Measurements from ENCODE around the gene PLA2G2A. TPM values are rescaled to one million over a fixed set of nuclear protein-coding genes. Genes with fewer than 3 reads are reported as not detected.

Gene PLA2G2A
- total RNA-seq, 2 experiments from 2014 or later = not detected

GRCh38 chr1:19963636-19964035 lies 15.8 kb downstream of the PLA2G2A start:
- Mint-ChIP-seq H3K9me3 (no peaks in the 10 kb centered on the region), H3K36me3 (ENCODE audit: low read depth) (no peaks in the 10 kb centered on the region), H3K4me1 (no peaks in the 10 kb centered on the region), H3K27ac (no peak overlapping the region), H3K4me3 (no peak overlapping the region), H3K27me3 (peaks cover 31% of the 10 kb centered on the region)
- POLR2A ChIA-PET = no interaction called here
- DNase-seq = no peak
- CTCF ChIA-PET = no interaction called here

GRCh38 chr1:19960591-19960990 lies 18.8 kb downstream of the PLA2G2A start:
- peaks cover 30% of the 10 kb centered on the region for H3K27me3 Mint-ChIP-seq
- H3K36me3 Mint-ChIP-seq (ENCODE audit: low read depth) = no peaks in the 10 kb centered on the region
- no peak overlapping the region for H3K4me3 Mint-ChIP-seq
- no peaks in the 10 kb centered on the region for H3K4me1 Mint-ChIP-seq
- no peaks in the 10 kb centered on the region for H3K9me3 Mint-ChIP-seq
- DNase-seq = no peak
- CTCF ChIA-PET = no interaction called here
- H3K27ac Mint-ChIP-seq = no peak overlapping the region
- POLR2A ChIA-PET = no interaction called here

GRCh38 chr1:19957779-19958178 lies 21.6 kb downstream of the PLA2G2A start:
- no peaks in the 10 kb centered on the region for H3K9me3 Mint-ChIP-seq
- H3K27ac Mint-ChIP-seq = no peak overlapping the region
- peaks cover 28% of the 10 kb centered on the region for H3K27me3 Mint-ChIP-seq
- no peaks in the 10 kb centered on the region for H3K4me1 Mint-ChIP-seq
- CTCF ChIA-PET = no interaction called here
- no peak for DNase-seq
- POLR2A ChIA-PET = no interaction called here
- no peaks in the 10 kb centered on the region for H3K36me3 Mint-ChIP-seq (ENCODE audit: low read depth)
- no peak overlapping the region for H3K4me3 Mint-ChIP-seq

GRCh38 chr1:19955534-19956170 lies 23.8 kb downstream of the PLA2G2A start:
- peaks cover 26% of the 10 kb centered on the region for H3K27me3 Mint-ChIP-seq
- POLR2A ChIA-PET = no interaction called here
- H3K27ac Mint-ChIP-seq = no peak overlapping the region
- H3K4me3 Mint-ChIP-seq = no peak overlapping the region
- no peak for DNase-seq
- H3K9me3 Mint-ChIP-seq = no peaks in the 10 kb centered on the region
- no peaks in the 10 kb centered on the region for H3K36me3 Mint-ChIP-seq (ENCODE audit: low read depth)
- no peaks in the 10 kb centered on the region for H3K4me1 Mint-ChIP-seq
- CTCF ChIA-PET = no interaction called here

GRCh38 chr1:19954059-19954458 lies 25.4 kb downstream of the PLA2G2A start:
- H3K27ac Mint-ChIP-seq = no peak overlapping the region
- CTCF ChIA-PET = no interaction called here
- no peak overlapping the region for H3K4me3 Mint-ChIP-seq
- H3K36me3 Mint-ChIP-seq (ENCODE audit: low read depth) = no peaks in the 10 kb centered on the region
- no peaks in the 10 kb centered on the region for H3K9me3 Mint-ChIP-seq
- POLR2A ChIA-PET = no interaction called here
- no peaks in the 10 kb centered on the region for H3K4me1 Mint-ChIP-seq
- H3K27me3 Mint-ChIP-seq = peaks cover 30% of the 10 kb centered on the region
- DNase-seq = no peak

- H3K27ac Mint-ChIP-seq = no peak overlapping the region
- no peak overlapping the region for H3K4me3 Mint-ChIP-seq
- no peaks in the 10 kb centered on the region for H3K36me3 Mint-ChIP-seq (ENCODE audit: low read depth)
- ChIA-PET CTCF (no interaction called here), POLR2A (no interaction called here)
- no peaks in the 10 kb centered on the region for H3K9me3 Mint-ChIP-seq
- no peak for DNase-seq
- peaks cover 28% of the 10 kb centered on the region for H3K27me3 Mint-ChIP-seq
- no peaks in the 10 kb centered on the region for H3K4me1 Mint-ChIP-seq
Observed at GRCh38 chr1:19949016-19949415, 30.4 kb downstream of the PLA2G2A start.

- Mint-ChIP-seq H3K27ac (no peak overlapping the region), H3K36me3 (ENCODE audit: low read depth) (no peaks in the 10 kb centered on the region), H3K9me3 (no peaks in the 10 kb centered on the region), H3K4me3 (no peak overlapping the region), H3K27me3 (peaks cover 18% of the 10 kb centered on the region), H3K4me1 (no peaks in the 10 kb centered on the region)
- DNase-seq = no peak
- ChIA-PET POLR2A (no interaction called here), CTCF (no interaction called here)
Observed at GRCh38 chr1:19946971-19947370, 32.4 kb downstream of the PLA2G2A start.

GRCh38 chr1:19946331-19946751 lies 33.1 kb downstream of the PLA2G2A start:
- CTCF ChIA-PET = no interaction called here
- no peaks in the 10 kb centered on the region for H3K9me3 Mint-ChIP-seq
- no peak for DNase-seq
- H3K4me3 Mint-ChIP-seq = no peak overlapping the region
- peaks cover 18% of the 10 kb centered on the region for H3K27me3 Mint-ChIP-seq
- no peaks in the 10 kb centered on the region for H3K4me1 Mint-ChIP-seq
- POLR2A ChIA-PET = no interaction called here
- H3K27ac Mint-ChIP-seq = no peak overlapping the region
- H3K36me3 Mint-ChIP-seq (ENCODE audit: low read depth) = no peaks in the 10 kb centered on the region

- H3K27ac Mint-ChIP-seq = no peak overlapping the region
- no peaks in the 10 kb centered on the region for H3K36me3 Mint-ChIP-seq (ENCODE audit: low read depth)
- H3K4me1 Mint-ChIP-seq = no peaks in the 10 kb centered on the region
- H3K27me3 Mint-ChIP-seq = peaks cover 18% of the 10 kb centered on the region
- POLR2A ChIA-PET = no interaction called here
- H3K4me3 Mint-ChIP-seq = no peak overlapping the region
- no peaks in the 10 kb centered on the region for H3K9me3 Mint-ChIP-seq
- DNase-seq = no peak
- CTCF ChIA-PET = no interaction called here
Observed at GRCh38 chr1:19945914-19946313, 33.5 kb downstream of the PLA2G2A start.

GRCh38 chr1:19942657-19943056 lies 36.8 kb downstream of the PLA2G2A start:
- ChIA-PET CTCF (no interaction called here), POLR2A (no interaction called here)
- Mint-ChIP-seq H3K27ac (no peak overlapping the region), H3K4me3 (no peak overlapping the region), H3K4me1 (no peaks in the 10 kb centered on the region), H3K36me3 (ENCODE audit: low read depth) (no peaks in the 10 kb centered on the region), H3K27me3 (peaks cover 11% of the 10 kb centered on the region), H3K9me3 (no peaks in the 10 kb centered on the region)
- DNase-seq = no peak

GRCh38 chr1:19942088-19942487 lies 37.3 kb downstream of the PLA2G2A start:
- Mint-ChIP-seq H3K4me3 (no peak overlapping the region), H3K9me3 (no peaks in the 10 kb centered on the region), H3K4me1 (no peaks in the 10 kb centered on the region), H3K36me3 (ENCODE audit: low read depth) (no peaks in the 10 kb centered on the region), H3K27me3 (peaks cover 11% of the 10 kb centered on the region), H3K27ac (no peak overlapping the region)
- no peak for DNase-seq
- CTCF ChIA-PET = no interaction called here
- POLR2A ChIA-PET = no interaction called here

- ChIA-PET POLR2A (no interaction called here), CTCF (no interaction called here)
- Mint-ChIP-seq H3K4me1 (no peaks in the 10 kb centered on the region), H3K4me3 (no peak overlapping the region), H3K9me3 (no peaks in the 10 kb centered on the region), H3K27ac (no peak overlapping the region), H3K36me3 (ENCODE audit: low read depth) (no peaks in the 10 kb centered on the region), H3K27me3 (peaks cover 4% of the 10 kb centered on the region)
- DNase-seq = no peak
Observed at GRCh38 chr1:19941206-19941568, 38.2 kb downstream of the PLA2G2A start.

GRCh38 chr1:19940486-19941205 lies 38.8 kb downstream of the PLA2G2A start:
- no peak for DNase-seq

GRCh38 chr1:19938472-19938871 lies 40.9 kb downstream of the PLA2G2A start:
- ChIA-PET CTCF (no interaction called here), POLR2A (no interaction called here)
- Mint-ChIP-seq H3K4me3 (no peak overlapping the region), H3K27me3 (no peaks in the 10 kb centered on the region), H3K9me3 (no peaks in the 10 kb centered on the region), H3K4me1 (no peaks in the 10 kb centered on the region), H3K27ac (no peak overlapping the region), H3K36me3 (ENCODE audit: low read depth) (no peaks in the 10 kb centered on the region)
- DNase-seq = no peak

More at GRCh38 chr1:19940486-19941205, 38.8 kb downstream of the PLA2G2A start:
- no peak overlapping the region for H3K27ac Mint-ChIP-seq
- no peaks in the 10 kb centered on the region for H3K9me3 Mint-ChIP-seq
- H3K27me3 Mint-ChIP-seq = peaks cover 3% of the 10 kb centered on the region
- no peak overlapping the region for H3K4me3 Mint-ChIP-seq
- ChIA-PET POLR2A (no interaction called here), CTCF (no interaction called here)
- no peaks in the 10 kb centered on the region for H3K36me3 Mint-ChIP-seq (ENCODE audit: low read depth)
- H3K4me1 Mint-ChIP-seq = no peaks in the 10 kb centered on the region
